Measurements from ENCODE around the gene MAPT. TPM values are rescaled to one million over a fixed set of nuclear protein-coding genes. Genes with fewer than 3 reads are reported as not detected.

The MAPT gene
- total and polyA plus RNA-seq, 2 of the 13 experiments (the other 11 are each of a cell fraction or from before 2014, with no cell fraction given) = 2.1 to 2.8 TPM

DNA sequence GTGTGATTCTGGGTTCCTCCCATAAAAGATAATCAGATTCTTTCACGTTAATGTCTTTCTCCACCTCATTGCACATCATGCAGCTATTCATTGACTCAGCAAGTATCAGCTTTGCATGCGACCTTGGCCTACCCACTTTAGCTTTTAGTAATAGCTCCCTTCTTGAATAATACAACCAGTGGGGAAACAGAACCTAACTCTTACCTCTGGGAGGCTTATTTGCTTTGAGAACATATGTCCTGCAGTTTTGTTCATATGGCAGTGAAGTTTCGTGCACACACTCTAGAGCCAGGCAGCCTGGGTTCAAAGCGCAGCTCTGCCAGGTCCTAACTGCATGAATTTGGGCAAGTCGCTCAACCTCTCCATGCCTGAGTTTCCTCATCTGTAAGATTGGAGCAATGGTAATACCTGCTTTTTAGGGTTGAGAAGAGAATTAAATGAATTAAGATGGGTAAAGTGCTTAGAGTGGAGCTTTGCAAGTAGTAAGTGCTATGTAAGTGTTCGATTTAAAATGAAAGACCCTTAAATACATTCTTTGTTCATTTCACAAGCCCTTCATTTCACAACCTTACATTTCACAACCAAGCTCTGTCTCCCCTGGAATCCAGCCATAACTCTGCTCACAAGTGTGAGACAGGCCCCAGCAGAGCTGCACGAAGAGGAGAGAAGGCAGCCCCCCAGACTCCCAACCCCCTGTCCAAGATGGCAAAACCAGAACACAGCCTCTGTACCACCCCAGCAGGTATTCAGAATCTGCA is 29.3 kb downstream of the MAPT start (continued):
- TF ChIP-seq ZNF558 (CRISPR knock-in tag; IDR thresholded peaks at IDR 0.05; ENCODE audit: borderline replicate concordance) = no peak

DNA sequence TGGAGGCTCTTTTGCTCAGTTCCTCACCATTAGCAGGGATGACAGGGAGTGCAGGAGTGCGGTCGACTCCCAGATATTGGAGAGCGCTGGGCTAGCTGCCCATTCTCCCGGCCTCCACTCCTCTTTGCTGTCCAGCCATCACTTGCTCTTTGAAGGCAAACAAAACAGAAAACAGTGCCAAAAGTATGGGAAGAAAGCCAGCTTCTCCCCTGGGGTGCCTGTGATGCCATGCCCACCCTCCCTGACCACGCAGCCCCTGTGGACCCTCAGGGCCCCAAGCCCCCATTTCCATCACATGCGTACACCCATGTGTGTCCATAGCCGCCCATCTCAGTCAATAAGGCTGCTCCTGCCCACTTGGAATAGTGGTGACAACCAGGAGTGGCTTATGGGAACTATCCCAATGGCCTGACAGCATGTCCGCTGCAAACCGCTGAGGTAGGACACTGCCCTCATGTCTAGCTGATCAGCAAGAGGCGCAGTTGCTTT is 30.0 kb downstream of the MAPT start:
- Histone ChIP-seq H3K79me2 (ENCODE audit: insufficient read depth, low read length) (no peaks in the 10 kb centered on the region), H3K27ac (ENCODE audit: extremely low read length, insufficient read depth, low read length) (peak overlapping the region; percentile 72), H2AFZ (ENCODE audit: low read length) (no peak overlapping the region), H3K4me2 (ENCODE audit: low read depth, low read length) (peak overlapping the region; percentile 56), H3K9ac (ENCODE audit: insufficient read depth, low read depth, low read length) (no peak overlapping the region), H3K4me3 (replicated peaks in 1 of 3; ENCODE audit: insufficient read depth in 1 of 3, low read depth in 2 of 3, low read length in 3 of 3) (peak overlapping the region in 2 of 3 experiments; percentile 10 to 35; a peak in 4 of 6 replicates), H3K4me1 (ENCODE audit: insufficient read depth, low read length) (peaks cover 53% of the 10 kb centered on the region), H3K36me3 (replicated peaks in 1 of 2; ENCODE audit: control insufficient read depth in 1 of 2, insufficient read depth in 2 of 2, low read length in 2 of 2) (0 out of 5 replicates have a peak, but pooled peaks cover 0 to 3% of the 10 kb centered on the region in 2 experiments), H3K27me3 (ENCODE audit: control insufficient read depth in 1 of 2, insufficient read depth in 2 of 2, low read length in 2 of 2) (no peaks in the 10 kb centered on the region), H4K20me1 (ENCODE audit: insufficient read depth, low read length) (no peaks in the 10 kb centered on the region; the same call in 1 of the 2 replicates), H3K9me3 (ENCODE audit: low read length) (no peaks in the 10 kb centered on the region)
- no TSS peak for BruUV-seq (replicated peaks)
- intact Hi-C loops (cut with micrococcal nuclease; ENCODE audit: unreplicated experiment) (no loop called here), in situ Hi-C loops (cut with HindIII; ENCODE audit: extremely low pct_ligation_motif_present, low pct_unique_long_range_greater_than_20kb) (no loop called here)
- ChIA-PET CTCF (ENCODE audit: low intra/inter-chr PET ratio, low total read pairs) (no interaction called here), POLR2A (interaction anchor here (1.3 to 4.2 kb wide), 3 partner anchors 10 to 25 kb away, joined by 3 to 61 read pairs (median 8); no protein-coding TSS in a partner anchor)
- ATAC-seq (peak; percentile 62), FAIRE-seq (no peak), DNase-seq (ENCODE audit: low spot score) (no peak)
- WGBS (ENCODE audit: low lambda C conversion rate) = 46% methylated on average over 10 of the region's 10 CpGs
- TF ChIP-seq ZNF629 (CRISPR knock-in tag; conservative IDR thresholded peaks at IDR 0.05) (peak; percentile 63), ZBTB38 (CRISPR knock-in tag; IDR thresholded peaks at IDR 0.05) (peak; percentile 9; the same call in 1 of the 2 replicates), ZNF772 (CRISPR knock-in tag; IDR thresholded peaks at IDR 0.05) (peak; percentile 30; the same call in 1 of the 2 replicates), ZNF737 (CRISPR knock-in tag; IDR thresholded peaks at IDR 0.05; ENCODE audit: borderline replicate concordance) (peak; percentile 83; the same call in 1 of the 2 replicates), FOXO1 (CRISPR knock-in tag; IDR thresholded peaks at IDR 0.05) (no peak)
- TF ChIP-seq, protein P1, sequence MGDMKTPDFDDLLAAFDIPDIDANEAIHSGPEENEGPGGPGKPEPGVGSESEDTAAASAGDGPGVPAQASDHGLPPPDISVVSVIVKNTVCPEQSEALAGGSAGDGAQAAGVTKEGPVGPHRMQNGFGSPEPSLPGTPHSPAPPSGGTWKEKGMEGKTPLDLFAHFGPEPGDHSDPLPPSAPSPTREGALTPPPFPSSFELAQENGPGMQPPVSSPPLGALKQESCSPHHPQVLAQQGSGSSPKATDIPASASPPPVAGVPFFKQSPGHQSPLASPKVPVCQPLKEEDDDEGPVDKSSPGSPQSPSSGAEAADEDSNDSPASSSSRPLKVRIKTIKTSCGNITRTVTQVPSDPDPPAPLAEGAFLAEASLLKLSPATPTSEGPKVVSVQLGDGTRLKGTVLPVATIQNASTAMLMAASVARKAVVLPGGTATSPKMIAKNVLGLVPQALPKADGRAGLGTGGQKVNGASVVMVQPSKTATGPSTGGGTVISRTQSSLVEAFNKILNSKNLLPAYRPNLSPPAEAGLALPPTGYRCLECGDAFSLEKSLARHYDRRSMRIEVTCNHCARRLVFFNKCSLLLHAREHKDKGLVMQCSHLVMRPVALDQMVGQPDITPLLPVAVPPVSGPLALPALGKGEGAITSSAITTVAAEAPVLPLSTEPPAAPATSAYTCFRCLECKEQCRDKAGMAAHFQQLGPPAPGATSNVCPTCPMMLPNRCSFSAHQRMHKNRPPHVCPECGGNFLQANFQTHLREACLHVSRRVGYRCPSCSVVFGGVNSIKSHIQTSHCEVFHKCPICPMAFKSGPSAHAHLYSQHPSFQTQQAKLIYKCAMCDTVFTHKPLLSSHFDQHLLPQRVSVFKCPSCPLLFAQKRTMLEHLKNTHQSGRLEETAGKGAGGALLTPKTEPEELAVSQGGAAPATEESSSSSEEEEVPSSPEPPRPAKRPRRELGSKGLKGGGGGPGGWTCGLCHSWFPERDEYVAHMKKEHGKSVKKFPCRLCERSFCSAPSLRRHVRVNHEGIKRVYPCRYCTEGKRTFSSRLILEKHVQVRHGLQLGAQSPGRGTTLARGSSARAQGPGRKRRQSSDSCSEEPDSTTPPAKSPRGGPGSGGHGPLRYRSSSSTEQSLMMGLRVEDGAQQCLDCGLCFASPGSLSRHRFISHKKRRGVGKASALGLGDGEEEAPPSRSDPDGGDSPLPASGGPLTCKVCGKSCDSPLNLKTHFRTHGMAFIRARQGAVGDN (CRISPR knock-in tag; IDR thresholded peaks at IDR 0.05) = peak; percentile 55
- TF ChIP-seq, protein P2, sequence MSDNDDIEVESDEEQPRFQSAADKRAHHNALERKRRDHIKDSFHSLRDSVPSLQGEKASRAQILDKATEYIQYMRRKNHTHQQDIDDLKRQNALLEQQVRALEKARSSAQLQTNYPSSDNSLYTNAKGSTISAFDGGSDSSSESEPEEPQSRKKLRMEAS (IDR thresholded peaks at IDR 0.05) = 0 out of 2 replicates have a peak, but pooled peaks have one; percentile 13
- TF ChIP-seq, protein P3, sequence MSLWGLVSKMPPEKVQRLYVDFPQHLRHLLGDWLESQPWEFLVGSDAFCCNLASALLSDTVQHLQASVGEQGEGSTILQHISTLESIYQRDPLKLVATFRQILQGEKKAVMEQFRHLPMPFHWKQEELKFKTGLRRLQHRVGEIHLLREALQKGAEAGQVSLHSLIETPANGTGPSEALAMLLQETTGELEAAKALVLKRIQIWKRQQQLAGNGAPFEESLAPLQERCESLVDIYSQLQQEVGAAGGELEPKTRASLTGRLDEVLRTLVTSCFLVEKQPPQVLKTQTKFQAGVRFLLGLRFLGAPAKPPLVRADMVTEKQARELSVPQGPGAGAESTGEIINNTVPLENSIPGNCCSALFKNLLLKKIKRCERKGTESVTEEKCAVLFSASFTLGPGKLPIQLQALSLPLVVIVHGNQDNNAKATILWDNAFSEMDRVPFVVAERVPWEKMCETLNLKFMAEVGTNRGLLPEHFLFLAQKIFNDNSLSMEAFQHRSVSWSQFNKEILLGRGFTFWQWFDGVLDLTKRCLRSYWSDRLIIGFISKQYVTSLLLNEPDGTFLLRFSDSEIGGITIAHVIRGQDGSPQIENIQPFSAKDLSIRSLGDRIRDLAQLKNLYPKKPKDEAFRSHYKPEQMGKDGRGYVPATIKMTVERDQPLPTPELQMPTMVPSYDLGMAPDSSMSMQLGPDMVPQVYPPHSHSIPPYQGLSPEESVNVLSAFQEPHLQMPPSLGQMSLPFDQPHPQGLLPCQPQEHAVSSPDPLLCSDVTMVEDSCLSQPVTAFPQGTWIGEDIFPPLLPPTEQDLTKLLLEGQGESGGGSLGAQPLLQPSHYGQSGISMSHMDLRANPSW (CRISPR knock-in tag; IDR thresholded peaks at IDR 0.05; ENCODE audit: borderline replicate concordance) = 0 out of 2 replicates have a peak, but pooled peaks have one; percentile 26
- TF ChIP-seq, protein P4, sequence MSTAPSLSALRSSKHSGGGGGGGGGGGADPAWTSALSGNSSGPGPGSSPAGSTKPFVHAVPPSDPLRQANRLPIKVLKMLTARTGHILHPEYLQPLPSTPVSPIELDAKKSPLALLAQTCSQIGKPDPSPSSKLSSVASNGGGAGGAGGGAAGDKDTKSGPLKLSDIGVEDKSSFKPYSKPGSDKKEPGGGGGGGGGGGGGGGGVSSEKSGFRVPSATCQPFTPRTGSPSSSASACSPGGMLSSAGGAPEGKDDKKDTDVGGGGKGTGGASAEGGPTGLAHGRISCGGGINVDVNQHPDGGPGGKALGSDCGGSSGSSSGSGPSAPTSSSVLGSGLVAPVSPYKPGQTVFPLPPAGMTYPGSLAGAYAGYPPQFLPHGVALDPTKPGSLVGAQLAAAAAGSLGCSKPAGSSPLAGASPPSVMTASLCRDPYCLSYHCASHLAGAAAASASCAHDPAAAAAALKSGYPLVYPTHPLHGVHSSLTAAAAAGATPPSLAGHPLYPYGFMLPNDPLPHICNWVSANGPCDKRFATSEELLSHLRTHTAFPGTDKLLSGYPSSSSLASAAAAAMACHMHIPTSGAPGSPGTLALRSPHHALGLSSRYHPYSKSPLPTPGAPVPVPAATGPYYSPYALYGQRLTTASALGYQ (CRISPR knock-in tag; IDR thresholded peaks at IDR 0.05) = no peak

Measured in HepG2 (cell line).